Colonic mucosa (tissue), 4 donors: Measurements from ENCODE around the gene SMARCA2. TPM values are rescaled to one million over a fixed set of nuclear protein-coding genes. Genes with fewer than 3 reads are reported as not detected.
A peak's percentile ranks its signal among the peaks of the same experiment; 100 is the strongest.

Source experiments
- DNase-seq: peaks from one replicate; pipeline ENCODE4 v3.0.0-alpha.2; 2020
- H3K27ac ChIP-seq: fragments of 200-600 bp; one replicate; pipeline ENCODE4 v1.8.0; 2021
- H3K27me3 ChIP-seq: fragments of 200-600 bp; one replicate; pipeline ENCODE4 v1.8.0; 2021
- H3K36me3 ChIP-seq: fragments of 200-600 bp; one replicate; pipeline ENCODE4 v1.8.0; 2021
- H3K4me1 ChIP-seq: fragments of 200-600 bp; one replicate; pipeline ENCODE4 v1.8.0; 2021; ENCODE audit warnings: mild to moderate bottlenecking
- H3K4me3 ChIP-seq: fragments of 200-600 bp; one replicate; pipeline ENCODE4 v1.8.0; 2021
- H3K9ac ChIP-seq, 2 donors: one replicate each; pipeline ENCODE4 v1.7.0; 2013; ENCODE audit warnings: control low read depth in 2 of 2, low read depth in 2 of 2, low read length in 2 of 2
- H3K9me3 ChIP-seq: fragments of 200-600 bp; one replicate; pipeline ENCODE4 v1.8.0; 2021
- CTCF ChIP-seq: fragments of 200-600 bp; IDR thresholded peaks from one replicate; pipeline ENCODE4 v1.8.0; 2022; ENCODE audit warnings: antibody characterized with exemption, mild to moderate bottlenecking
- intact Hi-C: fragments of 100-400 bp; cut with DNase I; formaldehyde crosslinking; loops from one replicate; pipeline ENCODE4 v1.14.1; 2022
- total RNA-seq, 2 donors: library from RNA; stranded (reverse); fragmentation: NEBNext Ultra II Directional in 1 of 2; extraction: Animal tissue kit (Norgen Biotek cat#: 25700) in 1 of 2; gene quantifications; one replicate each; pipeline ENCODE4 v1.2.1, GENCODE V29; 2021
- donor health status: healthy.
- donor health status: DM: no; HTN: no; CAD: no.
- donor health status: DM: no; HTN: no; CAD: no.

The SMARCA2 gene
- total RNA-seq, 2 donors from 2014 or later = 89.4 to 97.0 TPM

DNA sequence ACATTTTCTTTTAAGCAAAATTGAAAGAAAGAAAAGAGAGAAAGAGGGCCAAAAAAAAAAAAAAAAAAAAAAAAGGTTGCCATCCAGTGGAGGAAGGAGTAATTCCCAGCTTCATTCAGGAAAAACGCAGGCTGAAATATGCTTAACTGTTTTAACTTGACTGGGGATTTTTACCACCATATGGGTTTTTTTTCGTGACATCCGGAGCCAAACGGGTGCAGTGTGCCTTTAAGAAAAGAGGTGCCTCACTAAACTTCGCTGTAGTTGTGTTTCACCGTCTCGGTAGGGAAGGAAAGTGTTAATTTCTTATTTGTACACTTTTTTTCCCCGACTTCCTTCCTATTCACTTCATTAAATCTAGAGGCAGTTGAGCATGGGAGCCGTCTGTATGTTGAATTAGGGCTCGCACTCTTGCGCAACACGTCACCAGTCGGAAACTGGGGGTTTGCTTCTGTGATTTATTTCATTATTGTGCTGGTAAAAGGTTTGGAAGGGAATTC lies 143.0 kb downstream of the SMARCA2 start:
- Histone ChIP-seq H3K36me3 (peaks cover 4% of the 10 kb centered on the region), H3K9ac (peak overlapping the region in 1 of 2 donors; percentile 57), H3K27ac (peak overlapping the region; percentile 26), H3K27me3 (no peaks in the 10 kb centered on the region), H3K4me1 (peaks cover 3% of the 10 kb centered on the region), H3K4me3 (peak overlapping the region; percentile 38), H3K9me3 (no peaks in the 10 kb centered on the region)
- DNase-seq = peak; percentile 57
- intact Hi-C loops = no loop called here
- no peak for TF ChIP-seq CTCF

DNA sequence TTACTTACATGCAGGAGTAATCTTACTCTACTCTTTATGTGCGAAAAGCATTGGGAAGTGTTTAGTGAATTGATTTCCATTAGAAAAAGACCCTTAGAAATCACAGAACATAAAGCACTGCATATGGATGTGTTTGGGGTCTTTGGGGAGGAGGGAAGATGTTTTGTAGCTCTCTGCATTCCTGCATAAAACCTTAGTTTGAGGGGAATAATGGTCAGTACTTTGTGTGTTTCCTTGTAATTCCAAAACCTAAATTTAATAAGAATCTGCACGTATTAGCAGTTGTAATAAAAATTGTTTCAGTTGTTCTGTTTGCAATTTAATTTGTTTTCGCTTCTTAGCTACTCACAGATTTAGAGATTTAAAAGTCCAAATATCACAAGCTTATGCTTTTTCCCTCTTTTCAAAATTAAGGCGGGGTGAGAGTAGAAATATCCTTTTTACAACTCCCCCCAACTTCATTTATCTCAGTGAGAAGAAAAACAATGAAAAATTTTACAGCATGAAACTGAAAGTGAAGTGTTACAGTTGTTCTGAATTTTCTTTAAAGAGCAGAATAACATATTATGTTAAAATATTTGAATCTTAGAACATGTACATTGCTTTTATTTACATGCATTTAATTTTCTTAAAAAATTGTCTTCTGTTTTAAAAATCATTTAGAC lies 143.8 kb downstream of the SMARCA2 start:
- H3K4me1 ChIP-seq = peaks cover 3% of the 10 kb centered on the region
- no peaks in the 10 kb centered on the region for H3K9me3 ChIP-seq
- H3K27ac ChIP-seq = peak overlapping the region; percentile 26
- H3K9ac ChIP-seq = no peak overlapping the region
- peaks cover 4% of the 10 kb centered on the region for H3K36me3 ChIP-seq
- TF ChIP-seq CTCF = no peak
- H3K4me3 ChIP-seq = peak overlapping the region; percentile 38
- no peaks in the 10 kb centered on the region for H3K27me3 ChIP-seq
- DNase-seq = no peak
- intact Hi-C loops = no loop called here

DNA sequence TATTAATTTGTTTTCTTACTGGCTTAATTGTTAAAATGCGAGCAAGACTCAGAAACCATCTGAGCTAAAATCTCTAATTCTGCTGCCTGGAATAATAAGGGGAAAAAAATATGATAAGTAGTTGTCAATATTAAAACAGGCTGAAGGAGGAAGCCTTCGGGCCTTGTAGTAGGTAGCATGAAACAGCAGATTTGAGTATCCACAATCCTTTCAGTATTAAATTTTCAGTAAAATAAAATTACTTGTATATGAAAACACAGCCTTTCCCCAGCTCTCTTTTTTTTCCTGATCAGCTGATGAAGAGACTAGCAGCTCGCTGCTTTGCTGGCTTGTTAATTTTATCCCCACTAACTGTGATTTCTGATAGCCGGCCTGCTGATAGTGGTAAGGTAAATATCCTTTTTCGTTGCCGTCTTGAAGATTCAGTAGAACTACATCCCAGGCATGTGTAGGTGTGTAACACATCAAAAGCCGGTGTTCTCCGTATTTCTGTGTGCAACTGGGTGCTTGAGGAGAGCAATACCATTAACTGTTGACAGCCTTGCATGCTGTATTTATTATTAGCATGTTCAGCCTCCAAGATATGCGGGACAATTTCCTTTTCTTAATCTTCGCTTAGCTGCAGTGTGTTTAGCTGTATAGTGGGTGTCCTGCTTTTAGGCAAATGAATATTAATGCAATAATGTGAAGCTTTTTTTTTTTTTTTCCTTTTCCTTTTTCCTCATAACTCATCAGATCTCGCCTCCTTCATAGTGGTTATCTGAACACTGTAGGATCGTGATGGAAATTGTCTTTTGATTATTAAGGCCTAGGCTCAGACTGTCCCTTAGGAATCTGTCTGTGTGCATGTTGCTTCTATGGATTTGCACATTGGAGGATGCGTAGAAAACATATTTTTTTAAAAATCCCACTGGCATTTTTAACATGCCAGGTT lies 144.6 kb downstream of the SMARCA2 start:
- no peak for DNase-seq
- H3K27ac ChIP-seq = peak overlapping the region; percentile 9
- no peaks in the 10 kb centered on the region for H3K9me3 ChIP-seq
- no peak overlapping the region for H3K4me3 ChIP-seq
- intact Hi-C loops = no loop called here
- H3K9ac ChIP-seq = peak overlapping the region in 1 of 2 donors; percentile 41
- peaks cover 3% of the 10 kb centered on the region for H3K4me1 ChIP-seq
- no peak for TF ChIP-seq CTCF
- peaks cover 4% of the 10 kb centered on the region for H3K36me3 ChIP-seq
- H3K27me3 ChIP-seq = no peaks in the 10 kb centered on the region

GRCh38 chr9:2161661-2162060 lies 146.5 kb downstream of the SMARCA2 start:
- no peak overlapping the region for H3K4me3 ChIP-seq
- H3K9me3 ChIP-seq = no peaks in the 10 kb centered on the region
- peaks cover 3% of the 10 kb centered on the region for H3K4me1 ChIP-seq
- no peak for DNase-seq
- intact Hi-C loops = no loop called here
- no peak overlapping the region for H3K27ac ChIP-seq
- no peaks in the 10 kb centered on the region for H3K27me3 ChIP-seq
- peaks cover 4% of the 10 kb centered on the region for H3K36me3 ChIP-seq
- TF ChIP-seq CTCF = no peak
- H3K9ac ChIP-seq = no peak overlapping the region

DNA sequence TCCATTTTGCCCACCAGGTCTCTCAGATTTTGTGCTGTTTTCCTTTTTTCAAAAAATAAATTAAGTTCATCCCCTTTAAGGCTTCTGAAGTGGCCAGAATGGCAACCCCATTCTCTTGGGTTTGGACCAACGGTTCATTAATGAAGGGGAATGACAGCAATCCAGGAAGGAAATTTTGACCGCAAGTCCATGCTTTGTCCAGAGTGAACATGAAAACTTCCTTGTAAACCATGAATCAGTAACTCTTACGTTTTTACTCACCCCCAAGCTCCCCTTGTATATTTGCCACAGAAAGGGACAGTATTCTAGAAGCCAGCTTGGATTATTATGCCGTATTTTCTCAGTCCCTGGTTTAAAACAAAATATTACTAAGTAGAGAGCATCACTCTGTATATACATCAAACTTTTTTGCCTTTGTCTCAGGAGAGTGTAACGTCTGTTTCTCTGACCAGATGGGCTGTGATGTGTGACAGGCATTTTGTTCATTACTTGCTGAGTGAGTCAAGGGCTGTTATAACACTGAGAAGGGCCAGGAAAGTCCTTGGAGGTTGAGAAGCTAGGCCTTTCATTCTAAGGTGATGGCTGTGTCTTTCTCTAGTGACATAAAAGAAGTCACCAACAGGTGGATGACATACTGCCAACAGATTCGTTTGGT lies 148.2 kb downstream of the SMARCA2 start:
- Histone ChIP-seq H3K27me3 (no peaks in the 10 kb centered on the region), H3K27ac (no peak overlapping the region), H3K4me1 (no peaks in the 10 kb centered on the region), H3K36me3 (peaks cover 4% of the 10 kb centered on the region), H3K9ac (no peak overlapping the region), H3K9me3 (no peaks in the 10 kb centered on the region), H3K4me3 (no peak overlapping the region)
- no peak for DNase-seq
- TF ChIP-seq CTCF = no peak
- intact Hi-C loops = no loop called here
